Fibroblast of skin of right quadriceps (primary cell): ENCODE data around the gene NPAS3.
A peak's percentile ranks its signal among the peaks of the same experiment; 100 is the strongest.

Experiments
- DNase-seq: peaks from one replicate; pipeline ENCODE4 v3.0.0-alpha.2; 2013

NPAS3 gene

DNA sequence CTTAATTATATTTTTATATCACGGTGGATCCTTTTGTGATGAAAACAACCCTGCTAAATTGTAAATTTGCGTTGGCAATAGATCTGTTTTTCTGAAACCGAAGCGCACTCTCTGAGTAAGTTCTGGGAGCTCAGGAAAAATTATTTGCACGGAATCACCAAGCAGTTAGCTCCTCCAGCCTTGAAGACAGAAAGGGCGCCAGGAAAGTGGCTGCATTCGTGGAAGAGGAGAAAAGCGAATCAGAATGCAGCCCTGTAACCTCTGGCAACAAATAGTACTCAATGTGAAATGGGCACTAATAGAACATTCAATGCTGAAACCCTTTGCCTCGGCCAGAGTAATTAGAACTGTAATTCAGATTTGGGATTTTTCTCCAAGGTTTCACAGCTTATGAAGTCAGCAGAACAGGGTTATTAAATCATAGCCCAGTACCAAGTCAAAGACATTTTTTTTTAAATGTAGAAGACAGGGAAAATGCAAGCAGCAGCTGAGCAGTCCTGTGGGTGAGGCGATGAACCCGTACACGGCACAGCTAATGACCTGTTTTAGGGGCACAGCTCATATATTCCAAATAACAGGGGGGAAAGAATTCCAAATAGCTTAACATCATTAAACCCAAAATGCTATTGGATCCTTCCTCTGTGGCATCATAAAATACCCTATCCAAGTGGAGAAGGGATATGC lies 760.8 kb downstream of the NPAS3 start:
- DNase-seq, result no peak

DNA sequence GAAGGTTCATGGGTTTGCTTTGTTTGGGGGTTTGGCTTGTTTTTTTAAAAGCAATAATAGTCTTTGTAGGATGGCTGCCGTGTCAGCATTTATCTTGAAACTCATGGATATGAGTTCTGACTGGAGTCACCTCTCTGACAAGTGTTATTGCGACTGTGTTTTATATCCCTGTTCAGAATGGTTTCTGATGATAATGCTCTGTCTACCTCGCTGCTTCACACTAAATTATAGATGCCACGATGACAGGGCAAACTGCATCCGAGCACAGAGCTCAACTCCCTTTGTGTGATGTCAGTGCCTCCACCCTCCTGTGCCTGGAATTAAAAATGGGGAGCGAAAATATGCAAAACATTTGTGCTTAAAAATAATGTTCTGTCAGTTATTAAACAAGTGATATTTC lies 761.4 kb downstream of the NPAS3 start:
- no peak for DNase-seq

DNA sequence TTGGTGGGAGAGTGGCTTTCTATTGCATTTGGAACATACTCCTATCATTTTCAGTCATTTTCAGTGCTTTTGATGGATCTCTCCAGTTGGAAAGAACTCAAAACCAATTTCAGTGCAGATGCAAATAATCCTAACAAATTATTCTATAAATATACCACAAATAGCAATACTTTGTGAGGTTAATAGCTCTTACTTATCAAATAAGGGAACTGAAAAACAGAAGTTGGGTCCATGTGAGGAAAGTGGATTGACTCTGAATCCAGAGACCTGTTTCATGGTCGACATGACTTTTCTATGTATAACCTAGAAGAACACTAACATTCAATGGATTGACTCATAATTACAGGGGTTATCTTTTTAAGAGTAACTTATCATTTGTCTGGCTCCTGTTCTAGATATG lies 763.6 kb downstream of the NPAS3 start:
- no peak for DNase-seq

DNA sequence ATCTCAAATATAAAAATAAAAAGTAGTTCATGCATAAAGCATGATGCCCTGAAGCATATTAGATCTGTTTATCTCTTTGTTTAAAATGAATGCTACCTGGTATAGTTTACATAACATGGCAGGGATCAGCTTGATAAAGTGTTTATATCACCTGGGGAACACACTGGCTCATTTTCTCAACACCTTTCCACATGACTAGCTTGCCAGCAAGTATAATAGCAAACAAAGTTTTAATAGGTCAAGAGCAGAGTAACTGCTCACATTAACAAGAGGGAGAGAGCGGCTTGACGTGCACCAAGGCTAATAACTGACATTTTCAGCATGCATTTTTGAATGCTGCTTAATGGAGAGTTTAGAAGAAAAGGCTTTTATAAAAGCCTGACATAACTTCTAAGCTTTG lies 765.8 kb downstream of the NPAS3 start:
- no peak for DNase-seq

DNA sequence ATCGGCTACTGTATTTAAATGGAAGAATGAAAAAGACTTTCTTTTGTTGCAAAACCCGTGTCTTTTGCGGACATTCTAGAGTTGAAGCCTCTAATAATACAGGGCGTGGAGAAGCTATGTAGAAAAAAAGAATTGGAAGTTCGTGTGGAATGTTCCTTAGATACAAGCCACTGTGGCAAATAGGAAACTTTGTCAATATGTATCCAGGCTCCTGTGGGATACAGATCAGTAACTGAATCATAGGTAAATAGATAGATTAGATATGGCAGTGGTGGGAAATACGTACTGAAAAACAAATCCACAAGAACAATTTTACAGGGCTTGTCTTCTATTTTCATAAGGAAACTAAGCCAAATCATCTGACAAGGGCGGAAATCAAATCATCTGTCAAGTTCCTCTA lies 766.8 kb downstream of the NPAS3 start:
- DNase-seq, result no peak

DNA sequence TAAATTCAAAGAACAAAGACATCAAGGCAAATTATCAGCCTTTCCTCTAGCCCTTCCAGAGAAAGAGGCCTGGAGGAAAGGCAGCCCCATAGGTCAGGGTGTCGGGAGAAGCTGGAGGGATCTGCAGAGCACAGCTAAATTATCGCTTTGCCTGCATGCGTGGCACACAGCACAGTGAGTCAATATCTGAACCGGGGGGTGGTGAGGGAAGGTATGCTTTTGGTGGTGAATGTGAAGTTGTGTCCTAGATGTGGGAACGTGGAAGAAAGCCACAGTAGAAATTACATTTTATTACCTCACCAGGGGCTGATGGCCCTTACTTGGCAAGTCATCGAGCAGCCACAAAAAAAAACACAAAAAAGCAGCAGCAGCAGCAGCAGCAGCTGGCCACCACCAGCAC lies 769.0 kb downstream of the NPAS3 start:
- DNase-seq, result peak; percentile 31

DNA sequence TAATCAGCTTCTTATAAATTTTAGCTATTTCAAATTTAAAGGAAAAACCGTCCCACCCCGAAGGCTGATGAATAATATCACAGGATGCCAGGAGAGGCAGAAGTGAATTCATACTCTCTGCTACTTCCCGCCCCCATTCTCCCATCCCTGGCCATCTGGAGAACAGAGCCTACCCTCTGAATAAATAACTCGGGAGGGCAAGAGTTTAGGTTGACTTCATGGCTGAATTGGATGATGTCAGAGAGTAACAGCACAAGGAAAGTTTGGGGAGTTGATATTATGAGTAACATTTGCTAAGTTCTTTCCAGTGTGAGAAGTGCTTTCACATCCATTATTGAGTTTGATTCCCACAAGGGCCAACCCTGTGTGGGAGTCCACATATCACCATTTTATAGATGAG lies 770.6 kb downstream of the NPAS3 start:
- DNase-seq, result peak; percentile 34

DNA sequence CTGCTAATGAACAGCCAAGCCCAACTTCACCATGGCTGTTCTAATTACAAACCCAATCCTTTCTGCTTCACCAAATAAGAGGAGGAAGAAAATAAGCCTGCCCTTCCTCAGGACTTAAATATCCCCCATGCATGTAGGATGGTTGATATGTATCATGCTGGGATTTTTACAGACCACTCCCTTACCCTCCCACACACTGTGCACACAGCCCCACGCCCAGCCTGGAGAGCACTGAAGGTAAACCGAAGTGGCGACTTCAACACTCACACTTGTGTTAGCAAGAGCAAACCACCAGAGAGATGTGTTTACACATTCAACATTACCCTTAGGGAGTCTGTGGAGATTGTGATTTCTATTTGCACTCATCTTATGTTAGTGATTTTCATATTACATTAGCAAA lies 771.0 kb downstream of the NPAS3 start:
- no peak for DNase-seq

DNA sequence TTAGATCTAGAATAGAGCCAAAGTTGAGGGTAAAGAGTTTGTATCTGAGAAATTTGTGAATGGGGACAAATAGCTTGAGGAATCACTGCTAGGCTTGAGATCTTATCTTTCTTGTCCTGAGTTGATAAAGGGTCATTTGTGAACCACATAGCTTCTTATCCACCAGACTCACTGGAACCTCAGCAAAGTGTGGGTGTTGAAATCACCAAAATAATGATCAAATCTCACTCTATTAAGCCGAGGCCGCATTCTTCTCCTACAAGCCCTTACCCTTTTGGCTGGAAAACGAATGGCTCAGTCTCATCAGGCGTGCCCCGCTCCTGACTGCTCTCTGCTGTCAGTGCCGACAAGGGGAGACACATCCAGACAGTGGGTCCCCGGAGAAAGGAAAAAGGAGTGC lies 771.6 kb downstream of the NPAS3 start:
- no peak for DNase-seq

DNA sequence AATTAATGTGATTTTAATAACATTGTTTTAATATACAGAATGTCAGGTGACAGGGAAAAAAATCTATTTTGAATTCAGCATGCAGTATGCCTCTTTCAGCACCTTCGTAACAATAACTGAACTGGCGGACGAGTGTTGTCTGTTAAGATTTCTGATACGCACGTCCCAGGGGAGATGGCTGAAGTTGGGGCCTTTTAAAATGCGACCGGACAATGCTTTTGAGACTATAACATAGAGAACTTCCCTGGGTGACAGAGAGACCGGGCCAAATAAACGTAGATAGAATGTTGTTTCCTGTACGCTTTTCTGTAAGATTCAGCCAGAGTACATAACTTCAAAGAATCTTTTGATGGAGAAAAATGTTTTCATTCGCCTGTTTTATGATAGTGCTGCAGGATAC lies 772.5 kb downstream of the NPAS3 start:
- no peak for DNase-seq

DNA sequence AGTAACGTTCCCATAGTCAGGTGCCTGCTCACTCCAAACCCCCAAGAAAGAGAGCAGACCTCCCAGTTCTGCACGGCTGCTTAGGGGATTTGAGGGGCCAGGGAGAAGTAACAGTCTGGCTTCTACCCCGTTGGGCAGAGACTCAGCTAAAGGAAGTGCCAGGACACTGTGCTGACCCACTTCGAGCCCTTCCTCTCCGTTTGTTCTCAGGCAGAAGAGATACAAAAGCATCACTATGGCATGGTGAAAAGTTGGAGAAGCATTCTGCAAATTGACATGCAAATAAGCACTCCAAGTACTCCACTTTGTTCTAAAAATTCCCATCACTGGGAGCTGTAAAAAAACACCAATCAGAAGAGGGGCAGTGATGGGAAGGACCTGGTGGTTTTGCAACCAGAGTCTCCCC lies 773.1 kb downstream of the NPAS3 start:
- no peak for DNase-seq

DNA sequence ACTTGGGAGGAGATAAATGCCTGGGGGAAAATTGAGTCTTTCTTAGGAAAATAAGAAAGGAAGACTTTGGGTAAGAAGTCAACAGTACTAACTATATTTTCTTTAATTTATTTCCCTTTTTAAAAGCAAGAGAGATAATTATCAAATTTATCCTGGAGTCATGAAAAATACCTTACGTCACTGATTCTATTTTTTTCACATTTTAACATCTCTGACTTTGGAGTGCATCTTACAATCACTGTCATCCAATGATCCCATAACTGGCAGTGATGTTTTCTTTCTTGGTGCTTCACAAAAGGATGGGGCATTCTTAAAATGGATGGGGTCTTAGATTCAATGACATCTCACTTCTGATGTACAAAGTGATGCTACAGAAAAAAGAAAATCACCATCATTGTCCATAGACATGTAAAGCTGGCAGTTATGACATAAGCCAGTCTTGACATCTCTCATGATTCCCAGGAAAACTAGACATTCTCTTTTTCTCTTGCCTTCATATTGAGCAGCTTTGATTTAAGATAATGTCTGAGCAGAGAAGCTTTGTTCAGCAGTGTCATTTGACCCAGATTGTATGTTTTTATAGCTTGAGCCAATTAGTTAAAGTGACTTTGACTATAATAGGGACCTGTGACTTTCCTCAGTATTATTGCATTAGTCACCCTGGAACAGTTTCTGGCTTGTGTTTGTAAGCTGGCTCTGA lies 776.0 kb downstream of the NPAS3 start:
- DNase-seq, result peak; percentile 63

DNA sequence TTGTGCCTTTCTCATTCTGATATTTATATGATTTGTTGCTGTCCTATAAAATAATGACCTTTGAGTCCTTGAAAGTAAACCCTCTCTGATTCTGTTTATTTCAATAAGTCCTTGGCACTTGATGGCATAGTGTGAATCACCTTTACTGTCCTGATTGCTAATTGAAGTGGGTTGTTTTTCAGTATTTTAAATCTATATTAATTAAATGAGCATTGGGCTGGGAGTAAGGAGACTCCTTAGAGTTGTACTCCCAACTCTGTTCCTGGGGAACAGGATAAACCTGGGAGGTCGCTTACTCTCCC lies 776.5 kb downstream of the NPAS3 start:
- no peak for DNase-seq

DNA sequence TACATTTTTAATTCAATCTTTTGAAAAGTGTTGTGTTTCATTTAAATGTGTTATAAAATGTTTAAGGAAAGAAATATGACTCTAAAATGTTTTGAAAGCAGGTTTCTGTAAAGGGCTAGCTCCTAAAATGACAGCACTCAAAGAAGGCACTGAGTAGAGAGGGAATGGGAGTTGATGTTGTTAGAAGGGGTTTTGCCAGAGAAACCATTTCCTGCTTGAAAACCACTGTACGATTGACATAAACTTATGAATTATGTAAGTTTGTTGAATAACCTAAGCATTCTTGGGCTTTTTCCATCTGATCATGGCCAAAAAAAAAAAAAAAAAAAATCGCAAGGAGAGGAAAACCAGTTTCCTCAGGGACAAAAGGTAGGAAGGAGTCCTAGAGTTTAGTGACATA lies 778.2 kb downstream of the NPAS3 start:
- no peak for DNase-seq

DNA sequence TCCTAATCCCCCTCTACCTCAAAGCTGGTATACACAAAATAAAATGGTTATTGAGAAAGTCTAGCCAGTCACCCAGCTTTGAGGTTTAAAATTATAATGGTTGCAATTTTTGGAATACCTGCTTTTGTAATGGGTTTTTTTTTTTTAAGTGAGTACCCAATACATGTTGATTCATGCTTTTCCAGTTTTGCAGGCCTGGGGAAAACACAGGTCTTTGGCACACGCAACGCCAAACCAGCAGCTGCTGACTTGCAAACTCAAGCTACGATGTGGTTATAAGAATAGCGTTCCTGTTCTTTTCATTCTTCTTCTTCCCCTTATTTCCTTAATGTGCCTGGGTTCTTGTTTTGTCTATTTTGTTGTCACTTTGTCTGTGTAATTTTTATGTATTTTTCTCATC lies 779.2 kb downstream of the NPAS3 start:
- no peak for DNase-seq

DNA sequence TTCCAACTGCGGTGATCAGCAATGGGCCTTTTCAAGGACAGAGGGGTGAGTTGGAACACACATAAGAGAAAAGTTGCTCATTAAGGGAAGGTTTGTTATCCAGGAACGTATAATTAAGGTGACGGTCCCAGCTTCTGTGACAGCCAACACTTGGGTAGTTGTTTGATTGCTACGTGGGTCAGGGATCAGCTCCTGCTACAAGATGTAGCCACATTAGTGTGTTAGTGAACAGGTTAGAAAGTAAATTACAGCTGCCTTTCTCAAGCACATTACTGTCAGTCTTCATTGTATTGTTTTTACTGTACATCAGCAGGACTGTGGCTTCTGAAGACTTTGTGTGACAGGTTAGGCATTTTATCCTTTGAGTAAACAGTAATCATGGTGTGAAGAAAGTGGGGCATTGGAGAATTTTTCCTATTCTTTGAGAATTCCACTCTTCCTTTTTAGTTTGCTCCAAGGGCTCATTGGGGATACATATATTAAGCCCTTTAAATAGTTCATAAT lies 781.7 kb downstream of the NPAS3 start:
- DNase-seq, result no peak

DNA sequence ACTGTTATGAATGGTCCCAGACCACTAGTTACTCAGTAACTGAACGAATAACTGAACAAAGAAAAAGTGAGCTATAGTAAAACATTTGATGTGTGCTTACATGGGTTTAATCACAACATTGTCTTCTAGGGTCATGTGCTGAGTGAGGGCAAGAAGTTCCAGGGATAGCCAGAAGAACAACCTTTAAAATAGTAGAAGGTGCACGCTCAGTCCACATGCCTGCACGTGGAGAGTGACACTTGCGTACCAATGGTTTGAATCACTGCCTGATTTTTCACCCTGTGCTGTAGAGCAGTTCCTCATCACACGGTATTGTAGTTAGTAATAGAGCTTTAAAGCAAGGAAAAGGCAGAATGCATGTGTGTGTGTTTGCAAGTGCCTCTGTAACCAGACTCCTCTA lies 788.0 kb downstream of the NPAS3 start:
- peak; percentile 50 for DNase-seq

DNA sequence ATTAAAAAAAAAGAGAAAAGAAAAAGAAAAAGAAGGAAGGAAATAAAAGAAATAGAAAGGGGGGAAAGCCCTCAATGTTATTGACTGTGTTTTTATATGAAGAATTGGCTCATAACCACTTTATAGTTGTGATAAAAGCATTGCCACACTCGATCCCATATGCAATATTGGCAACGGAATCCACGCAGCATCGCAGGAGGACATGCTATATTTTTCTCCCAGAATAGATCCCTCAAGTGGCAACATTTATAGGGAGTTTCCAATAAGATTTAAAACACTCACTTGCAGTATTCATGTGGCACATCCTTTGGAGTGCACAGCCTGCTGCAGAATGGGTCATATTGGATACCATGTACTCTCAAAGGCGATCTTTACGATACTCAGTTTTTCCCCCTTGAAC lies 788.9 kb downstream of the NPAS3 start:
- no peak for DNase-seq

DNA sequence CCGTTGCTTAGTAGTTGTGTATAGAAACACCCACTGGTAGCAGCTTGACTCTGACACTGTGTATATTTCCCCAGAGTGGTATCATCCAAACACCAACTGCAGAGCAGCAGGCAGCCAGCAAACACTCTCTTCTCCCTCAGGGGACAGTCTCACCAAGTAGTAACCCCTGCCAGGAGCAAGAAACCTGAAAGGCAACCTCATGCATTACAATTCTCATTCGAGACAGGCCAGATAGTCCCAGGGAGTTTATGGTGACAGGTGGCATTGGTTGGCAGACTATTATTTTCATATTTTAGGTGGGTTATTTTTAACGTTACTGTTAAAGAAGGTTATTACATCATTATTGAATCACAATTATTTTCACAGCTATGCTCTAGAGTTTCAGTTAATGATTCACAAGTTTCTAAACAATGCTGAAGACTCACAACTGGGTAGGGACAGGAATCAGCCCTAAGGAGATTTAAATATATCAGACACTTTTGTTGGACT lies 789.4 kb downstream of the NPAS3 start:
- DNase-seq, result no peak

DNA sequence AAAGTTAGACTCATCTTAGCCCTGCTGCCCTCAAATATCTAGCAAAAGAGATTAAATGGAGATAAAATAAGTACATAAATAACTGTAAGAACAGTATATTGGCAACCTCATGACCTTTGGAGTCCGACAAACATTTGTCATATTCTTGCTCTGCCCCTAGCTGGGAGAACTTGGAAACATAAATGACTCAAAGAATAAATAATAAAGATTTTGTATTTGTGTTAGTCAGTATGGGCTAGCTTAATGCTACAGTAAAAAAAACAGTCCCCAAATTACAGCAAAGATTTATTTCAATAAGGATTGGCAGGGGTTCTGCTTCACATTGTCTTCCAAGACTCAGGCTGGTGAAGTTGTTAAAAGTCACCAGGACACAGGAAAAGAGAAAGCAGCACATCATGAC lies 791.5 kb downstream of the NPAS3 start:
- DNase-seq, result no peak

DNA sequence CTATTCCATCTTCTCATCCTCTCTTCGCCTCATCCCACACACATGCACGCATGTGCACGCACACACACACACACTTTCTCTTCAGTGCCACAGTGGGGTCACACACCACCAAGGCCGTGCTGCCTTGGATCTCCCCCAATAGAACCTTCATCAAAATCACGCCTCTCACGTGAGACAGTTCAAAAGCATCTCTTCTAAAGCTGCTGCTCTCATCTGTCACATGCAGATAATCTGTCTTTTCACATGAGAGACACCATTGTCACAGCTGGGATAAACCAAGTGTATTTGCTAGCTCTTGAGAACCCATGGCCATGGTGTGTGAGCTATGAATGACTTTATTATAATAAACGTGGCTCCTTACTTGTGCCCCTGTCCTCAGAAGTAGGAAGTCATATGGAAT lies 793.5 kb downstream of the NPAS3 start:
- no peak for DNase-seq

DNA sequence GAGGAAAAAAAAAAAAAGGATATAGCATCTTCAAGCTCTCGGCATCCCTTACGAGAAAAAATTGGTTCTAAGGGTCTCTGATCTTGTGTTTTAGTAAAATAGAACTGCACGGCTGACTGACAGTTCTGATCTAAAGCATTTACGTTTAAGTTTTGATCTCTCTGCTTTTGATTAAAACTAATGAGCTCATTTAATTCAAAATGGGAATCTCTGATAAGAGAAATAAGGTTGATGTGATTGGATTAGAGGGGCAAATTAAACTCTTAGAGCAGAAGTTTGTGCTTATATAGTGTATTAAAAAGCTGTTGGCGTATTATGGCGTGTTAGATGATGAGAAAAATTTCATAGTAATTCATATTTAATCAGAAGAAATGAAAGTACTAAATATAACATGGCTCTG lies 794.6 kb downstream of the NPAS3 start:
- DNase-seq, result no peak

DNA sequence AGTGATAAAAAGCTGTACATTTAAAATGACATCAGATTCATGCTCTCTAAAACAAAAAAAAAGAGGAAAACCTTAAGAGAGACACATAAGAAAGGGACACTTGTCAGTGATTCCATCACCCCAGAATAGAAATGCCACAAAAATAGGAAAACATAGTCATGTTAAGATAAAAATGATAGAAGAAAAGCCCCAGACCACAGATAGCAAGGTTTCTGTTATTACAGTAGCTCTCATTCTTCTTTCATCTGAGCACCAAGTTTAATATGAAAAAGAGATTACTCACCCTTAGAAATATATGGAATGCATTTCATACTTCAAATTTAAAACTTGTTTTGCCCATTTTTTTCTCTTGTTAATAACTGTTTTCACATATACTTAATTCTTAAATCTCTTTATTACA lies 795.0 kb downstream of the NPAS3 start:
- DNase-seq, result no peak

DNA sequence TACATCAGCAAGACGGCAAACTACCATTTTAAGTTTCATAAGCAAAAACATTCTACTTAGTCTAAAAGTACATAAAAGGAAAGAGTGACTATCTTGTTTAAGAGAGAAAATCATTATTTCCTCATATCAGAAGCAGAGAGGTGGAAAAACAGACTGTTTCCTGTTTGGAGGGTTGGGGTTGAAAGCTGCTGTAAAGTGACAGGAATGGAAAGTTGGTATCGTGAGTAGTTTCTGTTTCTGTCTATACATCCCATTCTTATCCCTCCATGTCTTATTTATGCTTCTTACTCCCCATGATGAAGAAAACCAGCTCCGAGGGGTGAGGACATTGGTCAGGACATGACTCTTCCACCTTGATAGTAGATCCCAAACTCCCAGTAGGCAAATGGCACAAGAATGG lies 795.7 kb downstream of the NPAS3 start:
- DNase-seq, result no peak

DNA sequence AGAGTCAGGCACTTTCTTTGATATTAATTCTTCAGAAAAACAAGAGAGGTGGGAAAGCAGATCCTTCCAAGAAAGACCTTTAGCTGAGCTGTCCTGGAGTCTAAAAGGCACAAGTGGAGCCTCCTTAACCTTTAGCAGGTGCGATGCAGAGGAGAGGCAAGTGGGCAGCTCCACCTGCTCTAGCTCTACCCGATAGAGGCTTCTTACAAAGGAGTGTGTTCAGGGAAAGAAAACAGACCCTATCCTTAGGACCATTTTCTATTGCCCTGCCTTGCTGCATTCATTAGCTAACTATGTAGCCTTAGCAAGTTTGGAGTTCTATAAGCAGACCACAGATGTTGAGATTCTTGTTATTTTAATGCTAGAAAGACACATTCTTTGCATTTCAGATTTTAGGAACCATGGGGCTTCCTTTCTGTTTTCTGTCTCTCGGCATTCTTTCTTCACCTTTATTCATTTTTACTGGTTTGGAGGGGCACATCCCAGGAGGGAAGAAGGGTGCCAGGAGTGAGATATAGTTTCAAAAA lies 797.7 kb downstream of the NPAS3 start:
- DNase-seq, result no peak
